Stimulated activated CD4-positive, alpha-beta T cell treated with anti-CD3 and anti-CD28 coated beads, Interleukin-2, amount 100 ng/mL, for 24 hours (primary cell): ENCODE data around the gene ZFP14.

ENCODE experiments used
- DNase-seq, 2 donors: peaks; one replicate each; pipeline ENCODE4 v3.0.0-alpha.2; 2020

Gene ZFP14

DNA sequence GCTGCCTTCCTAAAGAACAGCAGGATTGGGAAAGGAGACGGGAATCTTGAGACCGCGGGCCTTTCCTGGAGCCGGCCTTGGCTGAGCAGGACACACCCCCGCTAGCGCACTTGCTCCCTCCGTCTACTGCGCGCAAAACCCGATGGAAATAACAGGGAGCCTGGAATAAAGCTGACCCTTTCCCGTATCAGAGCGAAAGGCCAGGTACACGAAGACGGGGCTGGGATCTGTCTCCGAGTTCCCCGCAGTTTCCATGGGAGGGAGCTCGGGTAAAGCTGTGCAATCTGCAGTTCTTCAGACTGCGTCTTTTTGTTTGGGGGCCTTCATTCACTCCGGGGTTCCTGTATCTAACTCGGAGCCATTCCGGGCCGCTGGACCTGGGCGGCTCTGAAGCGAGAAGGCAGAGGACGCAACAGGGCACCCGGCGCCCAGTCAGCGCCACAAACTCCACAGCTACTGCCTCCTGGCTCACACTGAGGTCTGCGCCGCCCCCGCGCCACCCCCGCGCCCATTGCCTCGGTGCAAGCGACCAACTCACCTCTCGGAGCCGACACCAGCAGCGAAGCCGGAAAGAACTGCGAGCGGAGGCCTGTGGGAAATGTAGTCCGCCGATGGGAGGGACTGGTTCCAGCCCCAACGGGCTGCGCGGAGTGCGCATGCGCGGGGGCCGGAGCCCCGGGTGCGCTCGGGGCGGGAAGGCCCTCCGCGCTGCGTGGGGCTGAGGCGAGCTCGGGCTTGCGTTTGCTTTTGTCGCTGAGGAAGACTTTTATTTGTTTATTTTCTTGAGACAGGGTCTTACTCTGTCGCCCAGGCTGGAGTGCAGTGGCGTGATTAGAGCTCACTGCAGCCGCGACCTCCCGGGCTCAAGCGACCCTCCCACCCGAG lies at the start of gene ZFP14:
ZFP14 (minus strand) TSS at position 577 of the 885 bp plus-strand sequence. CDS start 11,309 bp downstream, outside the sequence.
- DNase-seq: peak; percentile 92 to 94

GRCh38 chr19:36423925-36424324 lies 44.9 kb upstream of the ZFP14 start:
- no peak for DNase-seq

DNA sequence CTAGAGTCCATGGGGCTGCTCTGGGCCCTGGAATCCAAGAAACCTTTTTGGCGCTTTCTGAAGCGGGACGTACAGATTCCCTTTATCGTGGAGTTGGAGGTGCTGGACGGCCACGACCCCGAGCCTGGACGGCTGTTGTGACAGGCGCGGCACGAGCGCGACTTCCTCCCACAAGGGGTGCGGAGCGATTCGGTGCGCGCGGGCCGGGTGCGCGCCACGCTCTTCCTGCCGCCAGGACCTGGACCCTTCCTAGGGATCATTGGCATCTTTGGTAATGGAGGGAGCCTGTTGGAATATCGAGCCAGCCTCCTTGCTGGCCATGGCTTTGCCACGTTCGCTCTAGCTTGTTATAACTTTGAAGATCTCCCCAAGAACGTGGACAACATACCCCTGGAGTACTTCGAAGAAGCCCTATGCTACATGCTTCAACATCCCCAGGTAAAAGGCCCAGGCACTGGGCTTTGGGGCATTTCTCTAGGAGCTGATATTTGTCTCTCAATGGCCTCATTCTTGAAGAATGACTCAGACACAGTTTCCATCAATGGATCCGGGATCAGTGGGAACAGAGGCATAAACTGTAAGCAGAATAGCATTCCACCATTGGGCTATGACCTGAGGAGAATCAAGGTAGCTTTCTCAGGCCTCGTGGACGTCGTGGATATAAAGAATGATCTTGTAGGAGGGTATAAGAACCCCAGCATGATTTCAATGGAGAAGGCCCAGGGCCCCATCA lies 42.9 kb upstream of the ZFP14 start:
- DNase-seq: no peak

DNA sequence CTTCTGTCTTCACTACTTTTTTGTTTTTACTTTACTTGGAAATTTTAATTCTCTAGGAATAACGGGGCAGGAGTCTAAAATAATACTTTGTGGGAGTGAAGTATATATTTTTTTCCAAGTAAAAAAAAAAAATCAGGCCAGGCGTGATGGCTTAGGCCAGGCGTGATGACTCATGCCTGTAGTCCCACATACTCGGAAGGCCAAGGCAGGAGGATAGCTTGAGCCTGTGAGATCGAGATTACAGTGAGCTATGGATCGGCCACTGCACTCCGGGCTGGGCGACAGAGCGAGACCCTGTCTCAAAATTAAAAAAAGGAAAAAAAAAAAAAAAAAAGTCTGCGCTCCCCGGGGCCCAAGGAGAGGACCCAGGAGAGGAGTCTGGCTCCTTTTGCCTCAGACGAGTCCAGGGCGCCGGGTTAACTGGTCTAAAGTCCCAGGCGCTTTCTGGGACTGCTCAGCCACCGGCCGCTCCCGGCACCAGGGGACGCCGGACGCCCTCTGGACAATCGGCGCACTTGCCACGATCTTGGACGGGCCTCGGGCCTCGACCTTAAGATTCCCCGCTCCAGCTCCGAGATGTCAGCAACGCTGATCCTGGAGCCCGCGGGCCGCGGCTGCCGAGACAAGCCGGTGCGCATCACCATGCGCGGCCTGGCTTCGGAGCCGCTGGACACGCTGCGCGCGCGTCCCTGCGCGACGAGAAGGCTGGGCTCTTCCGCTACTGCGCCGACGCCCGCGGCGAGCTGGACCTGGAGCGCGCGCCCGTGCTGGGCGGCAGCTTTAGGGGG lies 42.2 kb upstream of the ZFP14 start:
- DNase-seq: no peak

DNA sequence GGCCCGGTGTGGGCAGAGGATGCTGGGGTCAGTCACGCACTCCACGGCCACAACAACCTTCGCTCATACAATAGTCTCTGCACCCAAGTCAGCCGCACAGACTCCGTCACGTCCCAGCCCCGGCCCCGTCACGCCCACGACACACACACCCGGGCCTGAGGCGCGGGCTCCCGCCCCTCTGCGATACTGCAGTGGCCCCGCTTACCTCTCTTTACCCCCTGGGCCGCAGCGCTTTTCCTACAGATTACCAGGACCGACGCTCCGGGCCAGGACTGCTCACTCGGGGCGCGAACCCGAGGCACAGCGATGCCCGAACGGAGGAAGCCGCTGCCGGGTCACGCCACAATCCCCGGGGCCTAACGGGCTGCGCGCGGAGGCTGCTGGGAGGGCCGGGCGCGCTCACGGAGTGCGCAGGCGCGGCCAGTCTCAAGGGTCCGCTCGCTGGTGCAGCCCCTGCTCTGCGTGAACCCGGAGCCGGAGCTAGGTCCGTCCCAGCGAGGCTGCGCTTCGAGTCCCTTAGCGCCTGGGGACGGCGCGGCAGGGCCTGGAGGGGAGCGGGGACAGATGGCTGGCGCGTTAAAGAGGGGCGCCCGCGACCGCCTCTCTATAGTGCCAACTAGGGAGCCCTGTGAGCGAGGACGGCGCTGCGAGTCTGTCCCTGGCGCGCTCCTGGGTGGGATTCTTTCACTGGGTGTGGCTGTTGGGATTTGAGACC lies 39.4 kb upstream of the ZFP14 start, which contains the start of gene ZFP82:
ZFP82 (minus strand) TSS at position 358 of the 715 bp plus-strand sequence. CDS start 8,855 bp downstream, outside the sequence.
- DNase-seq: peak; percentile 77 to 81

DNA sequence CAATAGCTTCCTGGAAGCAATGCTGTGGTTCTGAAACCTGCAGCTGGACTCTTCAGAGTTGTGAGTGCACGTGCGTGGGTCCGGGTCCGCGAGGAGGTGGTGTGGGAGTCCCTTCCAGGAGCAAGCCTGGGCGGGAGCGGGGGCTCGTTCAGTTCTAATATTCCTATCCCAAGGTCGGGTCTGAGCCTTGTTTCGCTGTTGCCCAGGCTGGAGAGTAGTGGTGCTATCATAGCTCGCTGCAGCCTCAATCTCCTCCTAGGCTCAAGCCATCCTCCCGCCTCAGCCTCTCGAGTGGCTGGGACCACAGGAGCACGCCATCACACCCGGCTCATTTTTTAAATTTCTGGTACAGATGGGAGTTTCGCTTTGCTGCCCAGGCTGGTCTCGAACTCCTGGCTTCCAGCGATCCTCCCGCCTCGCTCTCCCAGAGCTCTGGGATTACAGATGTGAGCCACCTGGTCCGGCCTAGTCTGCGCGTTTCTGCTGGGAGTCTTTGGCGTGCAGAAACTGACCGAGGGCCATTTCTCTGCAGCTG lies 38.8 kb upstream of the ZFP14 start:
- peak in 1 of 2 donors; percentile 25 for DNase-seq

DNA sequence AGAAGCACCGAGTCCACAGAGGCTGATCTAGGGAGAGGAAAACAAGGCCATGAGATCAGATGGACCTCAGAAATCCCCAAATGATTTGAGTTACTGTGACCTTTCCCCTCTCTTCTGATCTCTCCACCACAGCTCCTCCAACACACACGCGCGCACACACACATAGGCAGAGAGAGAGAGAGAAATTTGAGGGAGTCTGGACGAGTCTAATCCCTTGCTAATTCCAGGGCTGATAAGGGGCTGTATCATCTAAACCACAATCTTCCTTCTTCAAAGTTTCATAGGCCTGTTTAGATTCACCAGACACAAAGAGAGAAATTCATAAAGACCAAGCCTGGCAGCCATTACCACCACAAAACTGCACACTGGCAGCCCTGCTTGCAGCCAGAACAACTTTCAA lies 30.8 kb upstream of the ZFP14 start:
- DNase-seq: no peak

DNA sequence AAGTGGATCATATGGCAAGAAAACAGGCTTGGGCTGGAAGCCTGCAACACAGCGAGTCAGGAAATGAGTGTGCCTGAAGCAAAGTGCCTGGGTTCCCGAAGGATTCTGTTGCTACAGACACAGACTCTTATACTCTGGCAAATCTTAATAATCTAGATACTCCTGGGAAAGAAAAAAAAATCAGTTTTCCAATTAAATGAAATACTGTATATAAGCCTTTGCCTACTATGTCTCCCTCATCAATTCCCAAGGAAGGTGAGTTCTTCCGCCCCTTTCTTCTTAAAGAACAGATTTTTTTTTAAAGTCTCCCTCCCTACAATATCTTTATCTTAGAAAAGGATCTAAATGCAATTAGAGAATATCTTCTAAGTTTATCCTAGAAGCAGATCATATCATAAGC lies 29.1 kb upstream of the ZFP14 start:
- no peak for DNase-seq

DNA sequence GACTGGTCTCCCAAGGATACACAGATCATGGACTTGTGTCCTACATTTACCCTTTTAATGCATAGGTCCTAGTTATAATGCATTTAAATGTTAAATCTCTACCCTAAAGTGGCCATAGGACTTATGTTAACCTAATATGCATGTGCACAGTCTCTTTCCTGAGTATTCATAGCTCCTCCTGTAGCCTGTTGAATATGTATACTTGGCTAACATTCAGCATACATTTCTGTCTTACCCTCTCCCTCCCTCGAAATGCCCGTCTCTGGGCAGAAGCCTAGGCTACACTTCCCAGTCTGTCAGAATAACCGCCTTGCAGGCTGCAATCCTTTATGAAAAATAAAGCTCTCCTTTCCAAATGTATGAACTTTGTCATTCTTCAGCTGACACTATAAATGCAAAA lies 25.5 kb upstream of the ZFP14 start:
- no peak for DNase-seq

GRCh38 chr19:36401475-36401874 lies 22.5 kb upstream of the ZFP14 start:
- no peak for DNase-seq

GRCh38 chr19:36398571-36398970 lies 19.6 kb upstream of the ZFP14 start:
- no peak for DNase-seq

- no peak for DNase-seq
These were observed 14.1 kb upstream of the ZFP14 start for GRCh38 chr19:36392916-36393673.

GRCh38 chr19:36379510-36379819 lies 464 bp upstream of the ZFP14 start:
- no peak for DNase-seq

DNA sequence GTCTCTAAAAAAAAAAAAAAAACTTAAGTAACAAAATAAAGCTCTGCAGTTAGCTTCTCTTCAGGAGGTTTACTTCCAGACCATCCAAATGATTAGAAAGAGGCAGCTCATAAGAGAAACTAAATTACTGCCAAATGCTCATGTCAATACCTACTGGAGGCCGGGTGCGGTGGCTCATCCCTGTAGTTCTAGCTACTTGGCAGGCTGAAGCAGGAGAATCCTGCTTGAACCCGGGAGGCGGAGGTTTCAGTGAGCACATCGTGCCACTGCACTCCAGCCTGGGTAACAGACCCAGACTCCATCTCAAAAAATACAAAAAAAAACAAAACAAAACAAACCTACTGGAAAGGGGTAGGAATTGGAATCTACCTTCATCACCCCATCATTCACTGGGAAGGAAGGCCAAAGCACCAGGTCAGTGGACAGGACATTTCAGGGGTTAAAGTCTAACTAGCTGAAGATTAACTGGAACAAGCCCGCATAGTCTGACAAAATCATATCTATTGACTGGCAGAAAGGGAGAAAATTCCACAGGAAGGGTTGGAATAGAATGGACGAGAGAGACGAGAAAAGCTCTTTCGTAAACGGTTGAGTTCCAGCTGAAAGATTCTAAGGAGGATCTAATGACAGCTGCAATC lies 1.3 kb downstream of the ZFP14 start:
- no peak for DNase-seq

GRCh38 chr19:36373638-36374156 lies 5.3 kb downstream of the ZFP14 start:
- no peak for DNase-seq

GRCh38 chr19:36371886-36372285 lies 7.1 kb downstream of the ZFP14 start:
- DNase-seq: no peak

GRCh38 chr19:36363845-36364244 lies 15.2 kb downstream of the ZFP14 start:
- DNase-seq: no peak

DNA sequence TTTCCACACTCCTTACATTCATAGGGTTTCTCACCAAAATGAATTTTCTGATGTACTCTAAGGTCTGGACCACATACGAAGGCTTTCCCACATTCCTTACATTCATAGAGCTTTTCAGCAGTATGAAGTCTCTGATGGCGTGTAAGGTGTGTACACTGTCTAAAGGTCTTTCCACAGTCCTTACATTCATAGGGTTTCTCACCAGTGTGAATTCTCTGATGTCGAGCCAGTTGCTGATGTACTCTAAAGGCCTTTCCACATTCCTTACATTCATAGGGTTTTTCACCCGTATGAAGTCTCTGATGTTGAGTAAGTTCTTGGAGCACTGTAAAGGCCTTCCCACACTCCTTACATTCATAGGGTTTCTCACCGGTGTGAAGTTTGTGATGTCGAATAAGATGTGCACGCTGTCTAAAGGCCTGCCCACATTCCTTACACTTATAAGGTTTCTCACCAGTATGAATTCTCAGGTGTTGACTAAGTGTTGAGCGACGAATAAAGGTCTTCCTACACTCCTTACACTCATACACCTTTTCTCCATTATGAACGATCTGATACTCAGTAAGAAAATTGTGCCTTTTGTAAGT lies 38.1 kb downstream of the ZFP14 start:
- no peak for DNase-seq

DNA sequence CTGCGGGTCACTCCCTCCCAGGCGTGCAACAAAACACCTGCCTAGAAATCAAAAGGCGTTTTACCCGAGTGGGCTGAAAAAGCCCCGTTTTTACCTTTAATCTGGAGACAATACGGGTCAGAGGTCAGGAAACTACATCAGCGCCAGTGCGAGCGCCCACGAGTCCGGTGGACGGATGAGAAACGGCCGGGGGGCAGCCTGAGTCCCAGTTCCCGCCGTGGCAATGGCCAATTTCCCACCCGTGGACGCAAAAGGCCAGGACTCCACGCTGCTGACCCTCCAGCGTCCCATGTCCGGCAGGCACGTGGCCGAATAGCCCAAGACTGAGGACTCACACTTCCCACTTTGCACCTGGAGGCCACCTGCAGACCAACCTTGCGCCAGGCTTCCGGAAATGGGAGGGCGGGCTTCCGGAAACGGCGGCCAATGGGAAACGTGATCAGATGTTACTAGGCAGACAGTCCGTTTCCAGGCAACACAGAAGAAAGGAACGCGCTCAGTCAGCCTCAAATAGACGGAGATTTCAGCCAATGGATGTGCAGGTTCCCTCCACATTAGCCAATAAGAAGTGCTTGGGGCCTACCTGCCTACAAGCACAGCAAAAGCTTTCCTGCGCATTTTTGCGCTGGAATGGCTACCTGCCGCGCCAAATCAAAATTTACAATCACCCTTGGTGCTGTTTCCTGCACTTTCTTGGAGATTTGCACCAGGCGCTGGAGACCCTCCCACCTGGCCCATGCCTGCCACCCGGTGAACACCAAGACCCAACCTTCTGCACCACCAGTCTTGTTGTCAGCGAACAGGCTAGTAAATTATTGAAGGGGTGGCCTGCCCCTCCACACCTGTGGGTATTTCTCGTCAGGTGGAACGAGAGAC lies 47.4 kb downstream of the ZFP14 start:
- DNase-seq: peak; percentile 57 to 62
